GM21526 (cell line): ENCODE results near the gene NME7.
A peak's percentile ranks its signal among the peaks of the same experiment; 100 is the strongest.

Source experiments
- ATAC-seq: cut with Tn5 transposase; IDR thresholded peaks from one replicate; pipeline ENCODE4 v1.9.1; 2021; ENCODE audit warnings: moderate library complexity; ENCODE audit not compliant: unreplicated experiment, low FRiP score

Gene NME7

GRCh38 chr1:169111472-169111871 is 256.1 kb downstream of the NME7 start:
- no peak for ATAC-seq

- ATAC-seq, result no peak
Measured at GRCh38 chr1:169110689-169111447, 256.7 kb downstream of the NME7 start.

GRCh38 chr1:169110236-169110635 is 257.4 kb downstream of the NME7 start:
- no peak for ATAC-seq

GRCh38 chr1:169109561-169110134 is 257.9 kb downstream of the NME7 start:
- ATAC-seq, result no peak

- no peak for ATAC-seq
Measured at GRCh38 chr1:169108863-169109560, 258.6 kb downstream of the NME7 start.

GRCh38 chr1:169108223-169108622 is 259.4 kb downstream of the NME7 start:
- no peak for ATAC-seq

- ATAC-seq, result no peak
Measured at GRCh38 chr1:169107603-169108208, 259.9 kb downstream of the NME7 start.

- peak; percentile 1 for ATAC-seq
Measured at GRCh38 chr1:169106921-169107602, 260.5 kb downstream of the NME7 start.

- peak; percentile 90 for ATAC-seq
Measured at GRCh38 chr1:169106095-169106920, 261.3 kb downstream of the NME7 start, which contains the start of gene ATP1B1. ATP1B1 (plus strand) TSS chr1:169106690; CDS start chr1:169106830, 140 bp downstream.

- ATAC-seq, result peak; percentile 38
Measured at GRCh38 chr1:169105434-169106094, 262.0 kb downstream of the NME7 start.

GRCh38 chr1:169105087-169105433 is 262.5 kb downstream of the NME7 start:
- no peak for ATAC-seq

GRCh38 chr1:169103480-169103893 is 264.1 kb downstream of the NME7 start:
- ATAC-seq, result no peak

GRCh38 chr1:169103002-169103401 is 264.6 kb downstream of the NME7 start:
- ATAC-seq, result no peak

- no peak for ATAC-seq
Measured at GRCh38 chr1:169102567-169102966, 265.0 kb downstream of the NME7 start.

- ATAC-seq, result no peak
Measured at GRCh38 chr1:169100651-169101088, 266.9 kb downstream of the NME7 start.

GRCh38 chr1:169100208-169100607 is 267.4 kb downstream of the NME7 start:
- no peak for ATAC-seq

- no peak for ATAC-seq
Measured at GRCh38 chr1:169099561-169099960, 268.0 kb downstream of the NME7 start.

GRCh38 chr1:169098380-169098779 is 269.2 kb downstream of the NME7 start:
- ATAC-seq, result no peak

- ATAC-seq, result no peak
Measured at GRCh38 chr1:169094897-169095569, 272.6 kb downstream of the NME7 start.
